Activated naive CD4-positive, alpha-beta T cell treated with anti-CD3 and anti-CD28 coated beads, Interleukin-2, amount 50 U/mL, for 16 hours (primary cell): ENCODE data around the gene TCL1B.
"Not testable (repeated sequence)": the region's sequence is repeated elsewhere in the genome, so short reads cannot be mapped to it uniquely, and the experiment has no call there.

Experiments
- DNase-seq: peaks from one replicate; pipeline ENCODE4 v3.0.0-alpha.2; 2020

The TCL1B gene

DNA sequence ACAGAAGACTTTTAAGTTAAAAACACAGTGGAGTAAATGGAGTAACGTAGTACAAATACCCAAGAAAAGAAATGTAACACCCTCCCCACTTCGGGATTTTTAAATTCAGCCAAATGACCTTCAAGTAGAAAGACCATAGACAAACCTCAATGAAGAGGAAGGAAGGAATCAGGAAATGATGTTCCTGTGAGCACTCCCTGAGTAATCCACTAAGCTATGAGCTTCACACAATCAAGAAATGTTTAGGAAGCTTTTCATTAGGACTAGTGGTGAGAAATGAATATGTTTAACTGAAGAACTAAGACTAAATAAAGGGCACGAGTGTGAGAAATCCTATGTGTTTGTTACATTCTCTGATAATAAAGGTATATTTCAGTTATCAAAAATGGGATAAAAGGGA, 17.6 kb downstream of the TCL1B start:
- no peak for DNase-seq

- DNase-seq = no peak
These were observed 19.3 kb downstream of the TCL1B start for GRCh38 chr14:95705518-95705917.

GRCh38 chr14:95707327-95707726, 21.1 kb downstream of the TCL1B start:
- no peak for DNase-seq

GRCh38 chr14:95710106-95710505, 23.9 kb downstream of the TCL1B start:
- no peak for DNase-seq

- no peak for DNase-seq
These were observed 25.4 kb downstream of the TCL1B start for GRCh38 chr14:95711476-95712176.

DNA sequence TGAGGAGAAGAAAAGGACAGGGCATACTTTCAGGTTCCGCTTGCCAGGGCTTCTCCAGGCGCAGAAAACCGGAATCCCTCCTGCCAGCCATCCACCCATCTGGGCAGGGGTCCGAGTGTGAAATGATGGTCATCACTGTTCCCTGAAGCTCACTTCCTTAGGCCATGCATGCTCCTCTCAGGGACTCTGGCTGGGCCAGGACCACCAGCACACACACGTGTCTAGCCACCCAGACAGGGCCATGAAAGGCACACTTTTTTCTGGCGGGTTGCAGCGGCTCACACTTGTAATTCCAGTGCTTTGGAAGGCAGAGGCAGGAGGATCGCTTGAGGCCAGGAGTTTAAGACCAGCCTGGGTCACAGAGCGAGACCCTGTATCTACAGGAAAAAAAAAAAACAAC, 26.2 kb downstream of the TCL1B start:
- DNase-seq = no peak

DNA sequence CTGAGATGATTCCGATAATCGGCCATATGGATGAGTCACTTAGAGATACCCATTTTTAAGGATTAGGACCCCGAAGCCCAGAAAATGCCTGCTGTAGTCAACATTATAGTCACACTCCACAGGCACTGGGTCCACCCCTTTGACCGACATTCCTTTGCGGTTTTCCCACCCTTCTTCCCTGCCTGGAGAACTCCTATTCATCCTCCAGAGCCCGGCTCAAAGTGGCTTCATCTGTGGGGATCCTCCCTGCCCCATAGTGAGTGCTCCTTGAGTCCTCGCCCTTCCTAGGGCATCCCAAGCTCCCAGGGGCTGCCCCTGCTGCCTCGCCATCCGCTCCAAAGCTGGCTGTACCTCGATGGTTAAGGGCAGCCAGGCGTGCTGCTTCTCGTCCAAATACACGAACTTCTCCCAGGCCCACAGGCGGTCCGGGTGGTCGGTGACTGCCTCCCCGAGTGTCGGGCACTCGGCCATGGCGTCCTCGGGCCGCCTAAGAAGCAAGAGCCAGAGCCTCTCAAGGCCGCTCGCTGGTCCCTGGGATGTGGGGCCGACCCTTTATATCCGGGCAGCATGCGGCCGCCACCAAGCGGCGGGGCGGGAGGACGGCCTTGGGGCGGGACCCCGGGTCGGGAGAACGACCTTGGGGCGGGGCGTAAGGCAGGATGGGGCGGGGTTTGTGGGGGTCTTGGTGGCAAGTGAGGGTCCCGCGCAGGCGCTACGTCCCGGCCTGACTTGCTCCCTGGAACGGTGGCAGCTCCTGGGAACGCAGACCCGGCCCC, 27.6 kb downstream of the TCL1B start, which contains the start of gene TCL1A:
TSS of gene TCL1A (minus strand) at position 530 of the 776 bp plus-strand sequence. CDS start at position 471, 59 bp downstream.
- no peak for DNase-seq

- no peak for DNase-seq
These were observed 36.4 kb downstream of the TCL1B start for GRCh38 chr14:95722525-95723190.

- DNase-seq = no peak
These were observed 39.6 kb downstream of the TCL1B start for GRCh38 chr14:95725685-95726336.

- no peak for DNase-seq
These were observed 41.0 kb downstream of the TCL1B start for GRCh38 chr14:95727056-95727700.

DNA sequence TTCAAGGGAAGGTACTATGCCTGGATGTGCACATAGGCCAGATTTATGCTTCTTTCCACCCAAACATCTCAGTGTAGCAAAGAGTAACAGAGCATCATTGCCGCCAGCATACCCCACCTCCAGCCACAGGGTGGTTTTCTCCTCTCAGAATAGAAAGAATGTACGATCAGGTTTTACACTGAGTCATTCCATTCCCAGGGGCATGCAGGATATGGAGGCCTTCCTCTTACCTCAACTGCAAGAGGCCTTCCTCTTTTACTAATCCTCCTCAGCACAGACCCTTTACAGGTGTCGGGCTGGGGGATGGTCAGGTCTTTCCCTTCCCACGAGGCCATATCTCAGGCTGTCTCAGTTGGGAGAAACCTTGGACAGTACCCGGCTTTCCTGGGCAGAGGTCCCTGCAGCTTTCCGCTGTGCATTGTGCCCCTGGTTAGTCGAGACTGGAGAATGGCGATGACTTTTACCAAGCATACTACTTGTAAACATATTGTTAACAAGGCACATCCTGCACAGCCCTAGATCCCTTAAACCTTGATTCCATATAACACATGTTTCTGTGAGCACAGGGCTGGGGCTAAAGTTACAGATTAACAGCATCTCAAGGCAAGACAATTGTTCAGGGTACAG, 43.3 kb downstream of the TCL1B start:
- DNase-seq = not testable (repeated sequence)

GRCh38 chr14:95730126-95730525, 43.9 kb downstream of the TCL1B start:
- no peak for DNase-seq

- no peak for DNase-seq
These were observed 47.0 kb downstream of the TCL1B start for GRCh38 chr14:95733212-95733611.

- DNase-seq = no peak
These were observed 53.1 kb downstream of the TCL1B start for GRCh38 chr14:95739356-95739755.

DNA sequence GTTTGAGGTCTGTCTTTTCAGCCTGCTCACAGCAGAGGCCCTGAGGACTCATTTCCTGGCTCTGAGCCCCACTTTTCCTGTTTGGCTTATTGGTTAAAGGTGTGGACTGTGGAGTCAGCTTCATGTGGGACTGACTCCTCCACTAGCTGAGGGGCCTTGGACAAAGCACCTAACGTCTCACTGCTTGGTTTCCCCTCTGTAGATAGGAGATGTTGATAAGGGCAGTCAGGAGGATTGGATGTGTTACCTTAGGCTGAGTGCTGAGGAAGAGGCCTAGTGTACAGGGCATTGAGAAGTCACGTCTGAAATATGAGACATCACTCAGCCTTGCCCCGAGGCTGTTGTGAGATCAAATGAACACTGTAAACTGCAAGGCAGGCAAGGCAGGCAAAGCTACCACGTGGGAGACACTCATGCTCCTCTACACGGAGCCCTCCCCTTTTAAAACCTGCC, 54.8 kb downstream of the TCL1B start:
- no peak for DNase-seq

DNA sequence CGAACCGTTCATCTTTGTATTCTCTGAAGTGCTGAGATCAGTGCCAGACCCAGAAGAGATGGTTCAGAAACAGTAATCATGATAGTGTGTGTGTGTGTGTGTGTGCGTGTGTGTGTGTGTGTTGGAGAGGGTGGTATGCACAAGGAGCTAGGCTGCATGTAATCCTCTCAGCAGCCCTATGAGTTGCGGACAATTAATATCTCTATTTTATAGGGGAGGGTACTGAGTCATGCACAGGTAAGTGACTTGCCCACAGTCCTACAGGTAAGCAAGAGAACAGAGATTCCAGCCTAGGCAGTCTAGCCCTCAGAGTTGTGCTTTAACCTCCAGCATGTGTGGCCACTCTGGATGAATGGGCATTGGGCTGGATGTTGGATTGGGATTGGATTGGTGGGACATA, 55.6 kb downstream of the TCL1B start:
- no peak for DNase-seq
